Activated CD8-positive, alpha-beta memory T cell treated with anti-CD3 and anti-CD28 coated beads, Interleukin-2, amount 50 U/mL, for 24 hours (primary cell): ENCODE measurements around the gene MT1X.

Experiments used
- DNase-seq: peaks from one replicate; pipeline ENCODE4 v3.0.0-alpha.2; 2020; ENCODE audit errors: extremely low read depth

Gene MT1X

DNA sequence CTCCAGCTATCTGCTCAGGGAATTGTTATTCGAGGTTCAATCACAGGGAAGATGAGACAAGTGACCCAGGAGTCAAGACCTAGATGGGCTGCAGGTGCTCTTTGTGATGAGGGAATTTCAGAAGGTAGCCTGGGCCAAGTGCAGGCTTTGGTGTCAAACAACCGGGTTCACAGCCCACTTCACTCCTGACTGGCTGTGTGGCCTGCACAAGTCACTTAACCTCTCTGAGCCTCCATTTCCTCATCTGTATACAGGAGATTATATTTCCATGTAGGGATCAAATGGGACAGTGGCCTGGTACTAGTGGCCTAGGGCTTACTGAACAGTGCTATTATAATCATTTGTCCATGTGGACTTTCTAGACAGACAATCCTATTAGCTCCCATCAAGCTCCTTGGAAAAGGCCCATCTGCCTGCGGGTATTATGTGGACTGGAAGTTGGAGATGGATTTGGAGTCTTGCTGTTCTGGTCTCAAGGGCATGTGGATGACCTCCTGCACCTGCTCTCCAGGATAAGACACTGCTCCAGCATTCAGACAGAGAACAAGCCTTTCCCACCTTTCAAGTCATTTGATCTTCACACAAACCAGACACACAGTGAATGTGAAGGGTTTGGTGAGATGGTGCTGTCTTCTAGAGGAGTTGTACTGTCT lies 3.1 kb upstream of the MT1X start:
- DNase-seq, result no peak

- DNase-seq, result no peak
Measured at GRCh38 chr16:56679818-56680217, 2.5 kb upstream of the MT1X start.

DNA sequence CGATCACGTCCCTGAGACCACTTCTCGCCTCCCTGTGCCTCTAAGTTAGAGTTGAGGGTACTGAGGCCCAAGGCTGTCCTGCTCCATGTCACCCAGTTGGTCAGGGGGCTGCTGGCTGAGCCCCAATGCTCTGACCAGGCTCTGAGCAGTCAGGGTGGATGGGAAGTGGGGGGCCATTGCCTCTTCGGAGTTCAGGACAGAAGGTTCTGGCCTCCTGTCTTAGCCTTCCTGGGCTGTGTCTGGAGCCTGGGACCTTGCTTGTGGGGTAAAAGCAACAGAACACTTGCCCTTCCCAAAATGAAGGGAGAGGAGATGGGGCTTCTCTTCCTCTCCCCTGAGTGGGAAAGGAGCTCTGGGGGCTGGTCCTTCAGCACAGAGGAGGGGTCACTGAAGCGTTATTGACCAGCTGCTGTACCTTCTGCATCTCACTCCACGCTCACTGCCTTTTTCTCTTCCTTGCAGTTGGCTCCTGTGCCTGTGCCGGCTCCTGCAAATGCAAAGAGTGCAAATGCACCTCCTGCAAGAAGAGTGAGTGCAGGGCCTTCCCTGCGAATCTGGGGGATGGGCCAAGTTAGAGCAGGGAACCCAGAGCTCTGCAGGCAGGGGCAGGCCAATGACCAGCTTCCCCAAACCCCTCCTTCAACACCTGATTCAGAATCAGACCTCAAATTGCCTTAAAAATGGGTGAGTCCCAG lies 580 bp downstream of the MT1X start:
- DNase-seq, result no peak

DNA sequence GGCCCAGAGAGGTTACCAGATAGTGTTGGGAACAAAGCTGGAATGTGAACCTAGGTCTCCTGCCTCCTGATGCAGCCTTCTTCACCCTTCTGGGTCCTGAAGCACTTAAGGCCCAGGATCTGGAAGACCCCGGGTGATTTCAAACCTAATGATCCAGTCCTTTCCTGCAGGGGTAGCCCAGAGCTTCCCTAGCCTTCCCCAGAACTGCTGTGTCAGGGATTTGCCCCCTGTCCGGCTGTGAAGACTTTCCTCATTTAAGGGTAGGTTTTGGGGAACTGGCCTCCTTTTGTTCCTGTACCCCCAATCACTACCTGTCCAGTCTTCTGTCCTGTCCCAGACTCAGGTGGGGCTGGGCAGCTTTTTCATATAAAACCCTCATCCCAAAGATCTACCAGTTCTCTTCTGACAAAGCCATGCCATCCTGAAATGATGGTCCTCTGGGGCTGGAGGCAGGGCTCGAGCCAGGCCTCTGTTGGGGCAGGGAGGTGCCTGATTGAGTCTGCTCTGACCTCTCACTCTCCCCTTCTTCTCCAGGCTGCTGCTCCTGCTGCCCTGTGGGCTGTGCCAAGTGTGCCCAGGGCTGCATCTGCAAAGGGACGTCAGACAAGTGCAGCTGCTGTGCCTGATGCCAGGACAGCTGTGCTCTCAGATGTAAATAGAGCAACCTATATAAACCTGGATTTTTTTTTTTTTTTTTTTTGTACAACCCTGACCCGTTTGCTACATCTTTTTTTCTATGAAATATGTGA lies 1.3 kb downstream of the MT1X start:
- DNase-seq, result no peak

DNA sequence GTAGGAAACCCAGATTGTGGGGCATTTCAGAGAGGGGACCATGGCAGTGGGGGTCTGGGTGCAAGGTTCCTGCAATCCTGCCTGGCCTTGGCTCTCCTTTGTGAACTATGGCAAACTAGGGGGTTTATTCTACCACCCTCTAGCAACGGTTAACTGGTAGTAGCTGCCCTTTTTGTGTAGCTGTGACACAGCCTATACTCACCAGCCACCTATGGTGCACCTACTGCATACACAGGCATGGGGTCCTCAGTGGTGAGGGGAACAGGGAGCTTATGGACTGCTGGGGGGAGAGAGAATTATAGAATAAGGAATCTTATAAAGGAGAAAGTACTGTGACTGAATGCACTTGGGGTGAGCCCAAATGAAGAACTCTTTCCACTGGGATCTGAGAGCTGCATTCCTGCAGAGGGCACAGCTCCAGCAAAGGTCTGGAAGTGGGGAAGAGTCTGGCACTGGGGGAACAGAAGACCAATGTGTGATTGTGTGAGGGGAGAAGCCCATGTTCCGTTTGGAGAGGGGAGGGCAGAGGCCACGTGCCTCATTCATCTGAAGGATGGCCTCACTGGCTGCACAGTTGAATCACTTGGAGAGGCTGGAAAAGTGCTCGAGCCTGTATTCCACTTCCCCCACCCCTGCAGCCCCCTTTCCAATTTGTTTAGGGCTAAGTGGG lies 2.1 kb downstream of the MT1X start:
- DNase-seq, result no peak

DNA sequence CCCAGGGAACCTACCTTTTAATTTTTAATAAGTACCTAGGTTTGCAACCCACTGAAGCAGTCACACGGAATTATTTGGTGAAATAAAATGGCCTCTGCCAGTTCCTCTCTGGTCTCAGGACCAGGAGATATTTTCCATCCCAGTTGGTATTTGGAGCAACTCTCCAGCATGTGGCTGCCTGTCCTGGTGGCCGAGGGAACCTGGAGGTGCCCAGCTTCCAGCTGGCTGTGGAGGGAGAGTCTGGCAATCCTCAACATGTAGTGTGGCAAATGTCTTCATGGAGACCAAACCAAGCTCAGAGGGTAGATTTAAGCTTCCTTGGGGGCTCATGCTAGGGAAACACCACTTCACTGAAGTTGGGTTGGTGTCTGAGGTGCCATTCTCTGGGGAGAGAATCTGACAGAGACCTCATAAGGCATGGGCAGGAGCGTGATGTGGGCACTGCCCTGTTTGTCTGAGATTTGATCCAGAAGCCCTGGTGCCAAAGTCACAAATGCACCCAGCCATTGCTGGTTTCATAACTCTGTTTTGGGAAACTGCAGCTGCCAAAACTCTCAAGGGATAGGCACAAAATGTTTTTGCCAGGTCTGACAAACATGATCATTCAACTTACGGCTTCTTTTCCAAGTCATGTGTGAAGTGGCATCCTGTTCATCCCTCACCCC lies 2.8 kb downstream of the MT1X start:
- no peak for DNase-seq

GRCh38 chr16:56686758-56687157 lies 4.5 kb downstream of the MT1X start:
- DNase-seq, result no peak

- DNase-seq, result no peak
Measured at GRCh38 chr16:56688762-56689161, 6.5 kb downstream of the MT1X start.

DNA sequence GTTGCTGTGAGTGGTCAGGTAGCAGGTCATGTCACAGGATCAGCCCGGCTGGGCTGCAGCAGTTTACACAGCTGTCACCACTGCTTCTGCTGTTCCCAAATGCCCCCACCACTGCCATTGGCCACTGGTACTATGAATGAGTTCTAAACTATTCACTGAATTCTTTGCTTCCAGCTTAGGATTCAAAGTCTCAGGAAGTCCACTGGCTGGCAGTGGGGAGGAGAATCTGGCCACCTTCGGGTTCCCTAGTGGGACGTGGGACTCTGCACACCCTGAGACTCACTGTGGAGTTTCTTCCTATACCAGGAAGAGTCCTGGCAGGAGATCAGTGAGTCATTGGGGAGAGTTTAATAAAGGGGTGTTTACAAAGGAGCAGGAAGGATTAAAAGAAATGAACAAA lies 6.9 kb downstream of the MT1X start:
- no peak for DNase-seq

- no peak for DNase-seq
Measured at GRCh38 chr16:56690420-56691122, 8.3 kb downstream of the MT1X start.

DNA sequence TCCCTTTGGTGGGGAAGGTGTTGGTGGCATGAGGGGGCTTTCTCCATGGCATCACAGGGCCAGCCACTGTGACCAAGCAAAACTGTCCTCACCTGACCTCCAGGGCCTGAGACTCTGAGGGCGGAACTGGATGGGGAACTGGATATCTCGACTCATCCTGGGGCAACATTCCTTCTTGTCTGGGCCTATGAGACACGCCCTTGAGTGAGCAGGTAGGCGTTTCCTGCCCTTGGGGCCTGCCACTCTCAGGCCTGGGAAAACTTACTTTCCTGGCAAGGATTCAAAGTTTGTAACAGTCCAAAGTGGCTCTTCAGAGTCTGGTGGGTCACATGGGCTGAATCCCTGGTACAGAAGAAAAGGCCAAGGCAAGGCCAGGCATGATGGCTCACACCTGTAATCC lies 9.6 kb downstream of the MT1X start:
- DNase-seq, result no peak

- DNase-seq, result no peak
Measured at GRCh38 chr16:56695246-56695645, 13.0 kb downstream of the MT1X start.

DNA sequence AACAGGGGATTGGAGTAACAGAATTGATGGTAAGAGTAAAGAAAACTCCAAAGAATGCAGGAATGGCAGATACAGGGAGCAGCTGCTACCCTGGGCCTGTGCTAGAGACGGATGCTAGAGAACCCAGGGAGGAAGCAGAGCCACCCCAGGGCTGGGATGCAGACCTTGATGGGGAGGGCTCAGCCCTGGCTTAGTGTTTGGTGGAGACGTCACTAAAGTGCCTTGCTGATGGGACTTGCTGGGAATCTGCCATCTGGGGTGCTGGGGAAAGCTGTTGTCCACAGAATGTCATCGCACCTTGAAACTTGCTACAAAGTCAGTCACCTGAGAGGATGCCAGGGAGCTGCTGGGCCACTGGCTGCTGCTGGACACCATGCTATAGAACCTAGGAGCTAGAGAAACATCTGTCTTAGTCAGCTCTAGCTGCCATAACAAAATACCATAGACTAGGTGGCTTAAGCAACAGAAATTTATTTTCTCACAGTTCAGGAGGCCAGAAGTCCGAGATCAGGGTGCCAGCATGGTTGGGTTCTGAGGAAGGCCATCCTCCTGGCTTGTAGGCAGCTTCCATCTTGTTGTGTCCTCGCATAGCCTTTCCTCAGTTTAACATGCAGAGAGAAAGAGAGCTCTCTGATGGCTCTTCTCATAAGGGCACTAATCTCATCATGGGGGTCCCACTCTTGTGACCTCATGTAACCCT lies 15.3 kb downstream of the MT1X start:
- DNase-seq, result no peak

- DNase-seq, result no peak
Measured at GRCh38 chr16:56700195-56700594, 17.9 kb downstream of the MT1X start.

DNA sequence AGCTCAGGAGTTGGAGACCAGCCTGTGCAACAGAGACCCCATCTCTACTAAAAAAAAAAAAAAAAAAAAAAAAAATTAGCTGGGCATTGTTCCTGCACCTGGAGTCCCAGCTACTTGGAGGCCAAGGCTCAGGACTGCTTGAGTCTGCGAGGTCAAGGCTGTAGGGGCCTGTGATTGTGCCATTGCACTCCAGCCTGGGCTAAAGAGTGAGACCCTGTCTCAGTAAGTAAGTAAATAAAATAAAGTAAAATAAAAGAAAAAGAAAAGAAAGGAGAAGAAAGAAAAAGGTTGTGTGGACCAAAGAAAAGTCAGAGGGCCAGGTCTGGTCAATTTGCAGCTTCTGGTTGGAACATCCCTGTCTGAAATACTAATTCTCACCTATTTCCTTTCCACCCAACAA lies 18.4 kb downstream of the MT1X start:
- DNase-seq, result no peak

GRCh38 chr16:56701534-56701933 lies 19.3 kb downstream of the MT1X start:
- DNase-seq, result no peak

DNA sequence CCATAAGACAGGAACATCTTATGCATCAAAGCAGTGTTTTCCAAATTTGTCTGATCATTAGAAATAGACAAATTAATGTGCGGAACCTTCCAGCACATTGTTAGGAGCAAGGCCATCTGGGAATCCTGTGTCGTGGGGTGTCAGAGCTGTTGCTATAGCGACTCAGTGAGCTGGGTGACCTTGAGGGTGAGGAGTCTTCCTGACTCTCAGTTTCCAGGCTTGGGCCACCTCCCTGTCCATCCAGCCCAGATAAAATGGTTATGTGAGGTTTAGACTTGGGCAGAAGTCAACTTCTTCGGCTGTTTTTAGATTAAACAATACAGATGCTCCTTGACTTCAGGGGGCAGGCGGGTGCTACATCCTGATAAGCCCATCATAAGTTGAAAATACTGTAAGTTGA lies 20.6 kb downstream of the MT1X start:
- DNase-seq, result no peak

DNA sequence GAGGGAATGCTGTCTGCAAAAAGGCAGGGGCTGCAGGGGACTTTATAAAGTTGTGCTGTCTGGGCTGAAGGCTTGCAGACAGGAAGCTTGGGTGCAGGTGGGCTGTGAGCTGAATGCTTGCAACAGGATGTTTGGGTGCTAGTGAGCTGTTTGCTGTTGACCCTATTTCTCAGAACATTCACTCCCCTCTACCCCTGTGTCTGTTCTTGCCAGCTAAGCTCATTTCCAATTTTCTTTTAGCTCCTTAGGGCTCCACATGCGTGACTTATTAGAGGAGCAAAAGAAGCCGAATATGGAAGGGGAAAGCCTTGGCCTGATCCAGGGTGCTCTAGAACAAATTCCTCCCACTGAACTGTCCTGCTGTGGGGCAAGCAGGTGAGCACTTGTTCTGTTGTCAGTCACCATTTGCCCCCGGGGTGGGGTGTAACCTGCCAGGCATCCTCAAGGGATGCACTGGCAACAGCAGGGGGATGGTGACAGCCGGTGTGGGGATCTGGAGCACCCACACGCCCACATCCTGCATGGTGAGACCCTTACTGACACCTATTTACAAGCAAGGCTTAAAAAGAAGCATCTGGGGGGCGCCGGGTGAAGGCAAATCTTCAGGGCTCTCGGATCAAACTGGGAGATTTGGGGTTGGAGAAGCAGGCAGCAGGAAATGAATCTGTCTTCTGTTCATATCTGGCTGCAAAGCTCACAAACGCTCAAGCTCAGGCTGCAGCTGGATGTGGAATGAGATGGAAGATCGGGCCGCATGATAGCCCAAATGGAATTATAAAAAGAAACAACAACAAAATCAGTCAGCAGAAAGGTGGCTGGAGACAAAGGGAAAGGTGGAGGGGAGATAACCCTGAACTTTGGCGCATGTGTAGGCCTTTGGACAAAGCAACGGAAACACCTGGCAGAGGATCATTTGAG lies 26.5 kb downstream of the MT1X start:
- no peak for DNase-seq

DNA sequence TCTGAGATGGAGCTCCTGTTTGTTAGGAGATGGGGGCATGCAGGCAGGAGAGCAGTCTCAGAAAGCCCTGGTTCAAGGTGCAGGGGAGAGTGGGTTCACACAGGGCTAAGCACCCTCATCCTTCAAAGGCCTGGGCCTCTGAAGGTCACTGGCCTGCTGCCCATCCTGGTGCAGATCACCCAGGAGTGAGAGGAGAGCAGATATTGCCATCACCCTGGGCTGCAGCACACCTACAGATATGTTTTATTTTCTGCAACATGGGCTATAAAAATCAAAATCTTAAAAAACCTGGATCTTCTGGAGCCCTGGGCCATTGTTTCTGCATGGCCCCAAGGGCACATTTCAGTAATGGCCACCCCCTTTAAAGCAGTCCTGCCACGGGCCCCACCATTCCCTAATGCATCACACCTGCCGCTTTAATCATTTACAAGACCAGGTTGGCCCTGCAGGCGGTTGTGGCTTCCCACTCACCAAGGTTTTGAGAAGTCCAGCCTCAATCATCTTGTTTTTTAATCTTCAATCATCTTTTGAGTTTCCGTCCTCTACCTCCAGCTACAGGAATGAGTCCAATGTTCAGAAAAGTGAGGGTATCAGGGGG lies 27.3 kb downstream of the MT1X start:
- DNase-seq, result no peak
